Psoas muscle (tissue), 8 donors: ENCODE measurements around the gene ACVR1. TPM values are rescaled to one million over a fixed set of nuclear protein-coding genes. Genes with fewer than 3 reads are reported as not detected.
A peak's percentile ranks its signal among the peaks of the same experiment; 100 is the strongest.

ENCODE experiments used
- ATAC-seq, 4 donors: fragments of 200-7000 bp; cut with Tn5 transposase; one replicate each; pipeline ENCODE4 v1.9.1; 2020; ENCODE audit warnings: moderate library complexity in 3 of 4, mild to moderate bottlenecking in 2 of 4
- DNase-seq, 2 donors: peaks; one replicate each; pipeline ENCODE4 v3.0.0-alpha.2; 2020
- H3K27ac ChIP-seq: fragments of 200-600 bp; one replicate; pipeline ENCODE4 v1.8.0; 2022
- H3K27me3 ChIP-seq, 3 donors: fragments of 200-600 bp in 1 of 3; one replicate each; pipeline versions ENCODE4 v1.6.1 to v1.8.0; 2013 to 2022; ENCODE audit warnings: low read length in 2 of 3, mild to moderate bottlenecking in 2 of 3, moderate library complexity in 1 of 3; ENCODE audit not compliant: insufficient read depth in 3 of 3
- H3K36me3 ChIP-seq, 2 donors: fragments of 200-600 bp in 1 of 2; one replicate each; pipeline versions ENCODE4 v1.6.1 to v1.8.0; 2013 to 2022; ENCODE audit warnings: low read depth in 1 of 2, mild to moderate bottlenecking in 1 of 2, moderate library complexity in 1 of 2; ENCODE audit not compliant: insufficient read depth in 1 of 2
- H3K4me1 ChIP-seq: fragments of 200-600 bp; one replicate; pipeline ENCODE4 v1.8.0; 2022
- H3K4me3 ChIP-seq: fragments of 200-600 bp; one replicate; pipeline ENCODE4 v1.8.0; 2022; ENCODE audit warnings: mild to moderate bottlenecking
- H3K9me3 ChIP-seq: fragments of 200-600 bp; one replicate; pipeline ENCODE4 v1.8.0; 2022
- CTCF ChIP-seq: fragments of 200-600 bp; IDR thresholded peaks from one replicate; pipeline ENCODE4 v1.8.0; 2022; ENCODE audit warnings: antibody characterized with exemption
- WGBS, 3 donors: extraction: QIAGEN DNeasy Blood & Tissue Kit; methylation state at CpG; one replicate each; pipeline versions ENCODE4 v1.1.6 to v1.1.7; 2013; 5-methylcytosine and 5-hydroxymethylcytosine counted together
- intact Hi-C, 2 donors: fragments of 100-400 bp; cut with DNase I; formaldehyde crosslinking; loops; one replicate each; pipeline versions ENCODE4 v1.11.0 to v1.14.2; 2022
- polyA plus RNA-seq, 3 donors: library from polyadenylated mRNA; stranded (reverse); fragments of 200-250 nt; gene quantifications; one replicate each; pipeline ENCODE4 v1.2.3, GENCODE V29; 2013
- total RNA-seq, 4 donors: library from RNA; stranded (reverse); fragmentation: NEBNext Ultra II Directional in 2 of 4; extraction: Animal tissue kit (Norgen Biotek cat#: 25700) in 2 of 4; gene quantifications; one replicate each; pipeline versions ENCODE4 v1.2.1 to v1.2.4, GENCODE V29; 2021 to 2023
- donor health status: healthy with polysubstance abuse.
- donor health status: DM: no; HTN: no; CAD: no; lungs with moderate emphysema.
- donor health status: Bipolar disorder and iron deficiency.
- donor health status: healthy.
- donor health status: DM: yes; HTN: yes; CAD: no.
- donor health status: DM: no; HTN: no; CAD: no.
- donor health status: DM: no; HTN: no; CAD: no.
- donor health status: DM: yes; HTN: yes; CAD: no.

The ACVR1 gene
- total and polyA plus RNA-seq, 7 donors = 9.5 to 28.0 (median 24.1) TPM

DNA sequence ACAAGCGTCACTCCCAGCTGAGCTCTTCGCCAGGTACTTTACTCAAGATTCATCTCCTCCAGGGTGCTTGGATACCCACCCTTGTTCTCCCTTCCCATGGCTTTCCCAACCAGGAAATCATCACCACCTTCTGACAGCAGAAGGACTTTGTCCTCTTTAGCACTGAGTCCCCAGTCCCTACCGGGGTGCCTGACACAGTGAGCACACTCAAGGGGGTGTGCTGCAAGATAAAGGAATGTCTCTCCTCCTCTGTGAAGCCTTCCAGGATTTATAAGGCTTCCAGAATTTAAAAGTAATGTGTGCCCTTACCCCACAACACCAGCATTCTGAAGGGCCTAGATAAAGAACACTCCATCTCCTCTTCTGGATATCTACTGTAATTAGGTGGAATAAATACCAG, 39.6 kb downstream of the ACVR1 start:
- no peaks in the 10 kb centered on the region for H3K36me3 ChIP-seq
- peak overlapping the region; percentile 94 for H3K27ac ChIP-seq
- H3K4me3 ChIP-seq = no peak overlapping the region
- no peak for DNase-seq
- WGBS, 3 donors = 90 to 94% (median 91%) methylated on average over 3 of the region's 3 CpGs
- H3K27me3 ChIP-seq = no peaks in the 10 kb centered on the region
- intact Hi-C loops = loop anchor here (2.0 to 5.0 kb wide), 3 partner anchors 36 to 54 kb away; no protein-coding TSS in a partner anchor
- ATAC-seq = no peak
- TF ChIP-seq CTCF = no peak
- H3K9me3 ChIP-seq = no peaks in the 10 kb centered on the region
- peaks cover 75% of the 10 kb centered on the region for H3K4me1 ChIP-seq

DNA sequence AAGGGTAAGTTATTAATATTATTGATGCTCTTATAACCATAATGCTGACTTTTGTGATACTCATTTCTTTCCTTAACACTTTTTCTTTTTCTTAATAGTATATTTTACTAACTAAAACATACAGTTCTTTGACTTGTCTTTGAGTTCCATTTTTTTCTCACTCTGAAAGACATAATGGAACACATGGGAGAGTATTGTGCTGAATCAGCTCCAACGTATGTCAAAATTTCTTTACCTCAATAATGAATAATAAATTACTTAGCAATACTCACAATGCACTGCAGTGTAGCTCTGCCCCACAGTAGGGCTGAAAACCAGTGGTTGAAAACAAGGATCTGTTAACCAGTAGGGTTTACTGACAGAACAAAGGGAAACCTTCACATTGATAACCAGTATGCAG, 40.7 kb downstream of the ACVR1 start:
- intact Hi-C loops = loop anchor here in 1 of 2 donors (5.0 kb wide), 1 partner anchor 37 kb away; no protein-coding TSS in a partner anchor
- no peak for TF ChIP-seq CTCF
- peaks cover 73% of the 10 kb centered on the region for H3K4me1 ChIP-seq

GRCh38 chr2:157835006-157835405, 41.1 kb downstream of the ACVR1 start:
- Histone ChIP-seq H3K4me3 (no peak overlapping the region), H3K4me1 (peaks cover 73% of the 10 kb centered on the region), H3K36me3 (no peaks in the 10 kb centered on the region), H3K27ac (no peak overlapping the region), H3K9me3 (no peaks in the 10 kb centered on the region), H3K27me3 (no peaks in the 10 kb centered on the region)
- intact Hi-C loops = loop anchor here in 1 of 2 donors (5.0 kb wide), 1 partner anchor 37 kb away; no protein-coding TSS in a partner anchor
- ATAC-seq (no peak), DNase-seq (no peak)
- 58 to 84% (median 71%) methylated on average over 4 of the region's 4 CpGs for WGBS, 3 donors
- no peak for TF ChIP-seq CTCF

More for the DNA sequence above, 40.7 kb downstream of the ACVR1 start:
- ATAC-seq (no peak), DNase-seq (no peak)
- Histone ChIP-seq H3K9me3 (no peaks in the 10 kb centered on the region), H3K27ac (no peak overlapping the region), H3K27me3 (no peaks in the 10 kb centered on the region), H3K36me3 (no peaks in the 10 kb centered on the region), H3K4me3 (no peak overlapping the region)
- WGBS, 3 donors = 88 to 94% (median 93%) methylated on average over 1 of the region's 1 CpG

- no peaks in the 10 kb centered on the region for H3K36me3 ChIP-seq
- 70 to 86% (median 85%) methylated on average over 1 of the region's 1 CpG for WGBS, 3 donors
- intact Hi-C loops = no loop called here
- no peak for ATAC-seq
- H3K4me3 ChIP-seq = no peak overlapping the region
- H3K9me3 ChIP-seq = no peaks in the 10 kb centered on the region
- no peak for DNase-seq
- H3K27me3 ChIP-seq = no peaks in the 10 kb centered on the region
- peaks cover 62% of the 10 kb centered on the region for H3K4me1 ChIP-seq
- no peak for TF ChIP-seq CTCF
- peak overlapping the region; percentile 11 for H3K27ac ChIP-seq
These were observed 42.4 kb downstream of the ACVR1 start for GRCh38 chr2:157833721-157834120.
